AG04449 (cell line): ENCODE measurements around the gene BTRC.

ENCODE experiments used
- CTCF ChIA-PET: fragments of 350-600 bp; formaldehyde crosslinking; extraction: SDS; loops from one replicate; lab custom pipeline; 2021; ENCODE audit warnings: antibody characterized with exemption; lab: Yijun Ruan, JAX
- POLR2A ChIA-PET: fragments of 400-600, 350-600 bp; formaldehyde crosslinking; extraction: SDS; loops from one replicate; lab custom pipeline; 2020; ENCODE audit warnings: antibody characterized with exemption, inconsistent platforms; lab: Yijun Ruan, JAX
- DNase-seq: peaks from one replicate; pipeline ENCODE4 v3.0.0-alpha.2; 2010; ENCODE audit warnings: low read depth, low spot score
- H3K4me3 ChIP-seq: 2 replicates; pipeline ENCODE4 v1.5.1; 2011; ENCODE audit warnings: low read depth, mild to moderate bottlenecking, control low read depth, low read length
- TF ChIP-seq, protein P1 (sequence below): IDR thresholded peaks from one replicate; pipeline ENCODE4 v1.5.1; 2011; ENCODE audit warnings: mild to moderate bottlenecking, moderate library complexity, low read length, control low read depth, inconsistent platforms; ENCODE audit not compliant: insufficient read depth; ENCODE audit errors: missing control alignments

The BTRC gene

DNA sequence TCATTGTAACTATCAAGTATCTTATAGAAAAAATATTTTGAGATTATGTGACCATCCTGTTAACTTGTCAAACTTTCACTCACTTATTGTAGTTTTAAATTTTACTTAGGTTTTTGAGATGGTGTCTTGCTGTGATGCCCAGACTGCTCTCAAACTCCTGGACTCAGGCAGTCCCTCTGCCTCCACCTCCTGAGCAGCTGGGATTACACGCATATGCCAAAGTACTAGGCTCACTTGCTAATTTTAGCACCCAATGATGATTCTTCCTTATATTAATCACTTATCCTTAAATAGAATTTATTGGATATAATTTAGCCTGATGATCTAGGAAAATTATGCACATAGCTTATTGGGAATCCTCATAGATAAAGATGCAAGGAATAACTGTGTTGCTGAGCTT, 104.9 kb downstream of the BTRC start:
- no peak for DNase-seq
- CTCF ChIA-PET = interaction anchor here (1.3 to 2.3 kb wide), 4 partner anchors 9 to 244 kb away, joined by 5 to 12 read pairs (median 10); no protein-coding TSS in a partner anchor
- POLR2A ChIA-PET = no interaction called here
- TF ChIP-seq, protein P1, sequence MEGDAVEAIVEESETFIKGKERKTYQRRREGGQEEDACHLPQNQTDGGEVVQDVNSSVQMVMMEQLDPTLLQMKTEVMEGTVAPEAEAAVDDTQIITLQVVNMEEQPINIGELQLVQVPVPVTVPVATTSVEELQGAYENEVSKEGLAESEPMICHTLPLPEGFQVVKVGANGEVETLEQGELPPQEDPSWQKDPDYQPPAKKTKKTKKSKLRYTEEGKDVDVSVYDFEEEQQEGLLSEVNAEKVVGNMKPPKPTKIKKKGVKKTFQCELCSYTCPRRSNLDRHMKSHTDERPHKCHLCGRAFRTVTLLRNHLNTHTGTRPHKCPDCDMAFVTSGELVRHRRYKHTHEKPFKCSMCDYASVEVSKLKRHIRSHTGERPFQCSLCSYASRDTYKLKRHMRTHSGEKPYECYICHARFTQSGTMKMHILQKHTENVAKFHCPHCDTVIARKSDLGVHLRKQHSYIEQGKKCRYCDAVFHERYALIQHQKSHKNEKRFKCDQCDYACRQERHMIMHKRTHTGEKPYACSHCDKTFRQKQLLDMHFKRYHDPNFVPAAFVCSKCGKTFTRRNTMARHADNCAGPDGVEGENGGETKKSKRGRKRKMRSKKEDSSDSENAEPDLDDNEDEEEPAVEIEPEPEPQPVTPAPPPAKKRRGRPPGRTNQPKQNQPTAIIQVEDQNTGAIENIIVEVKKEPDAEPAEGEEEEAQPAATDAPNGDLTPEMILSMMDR = no peak
- H3K4me3 ChIP-seq = no peak overlapping the region

DNA sequence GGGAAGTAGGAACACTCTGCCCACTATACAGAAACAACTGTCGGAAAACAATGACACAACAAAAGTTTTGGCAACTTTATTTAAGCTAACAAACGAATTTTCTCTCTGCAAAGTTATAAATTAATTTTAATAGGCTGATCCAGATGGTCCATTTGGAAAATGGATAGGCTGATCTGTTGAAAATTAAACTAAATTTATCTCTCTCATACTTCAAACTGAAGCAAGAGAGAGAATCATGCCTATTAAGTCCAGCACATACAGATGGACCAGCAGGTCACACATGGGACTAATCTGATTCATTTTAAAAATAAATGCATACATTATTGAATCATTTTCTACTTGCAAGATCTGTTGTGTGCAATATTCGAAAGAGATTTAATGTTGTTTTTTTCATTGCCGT, 110.1 kb downstream of the BTRC start:
- ChIA-PET POLR2A (no interaction called here), CTCF (interaction anchor here (1.2 to 7.1 kb wide), 5 partner anchors 10 to 252 kb away, joined by 3 to 118 read pairs (median 94); no protein-coding TSS in a partner anchor)
- no peak for DNase-seq
- H3K4me3 ChIP-seq = no peak overlapping the region
- TF ChIP-seq, protein P1 = no peak

DNA sequence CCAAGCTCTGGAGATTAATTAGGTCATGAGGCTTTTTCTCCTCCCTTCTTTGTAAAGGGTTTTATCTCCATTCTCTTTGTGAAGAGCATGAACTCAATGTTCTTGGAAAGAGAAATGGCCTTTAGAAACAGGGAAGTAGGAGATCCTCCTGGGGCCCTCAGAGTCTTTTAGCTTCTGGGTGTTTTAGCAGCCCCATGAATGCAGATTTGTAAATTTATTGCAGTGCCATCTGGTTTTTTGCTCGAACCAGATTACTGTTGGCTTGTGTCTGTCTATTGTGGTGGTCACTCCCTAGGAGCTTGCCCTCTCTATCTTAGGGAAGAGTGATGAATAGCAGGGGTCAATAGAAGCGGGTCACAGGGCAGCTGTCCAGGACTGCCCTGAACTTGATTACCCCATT, 110.6 kb downstream of the BTRC start:
- no peak overlapping the region for H3K4me3 ChIP-seq
- POLR2A ChIA-PET = no interaction called here
- DNase-seq = no peak
- TF ChIP-seq, protein P1 = no peak
- CTCF ChIA-PET = interaction anchor here (1.2 to 7.1 kb wide), 5 partner anchors 9 to 252 kb away, joined by 3 to 118 read pairs (median 94); no protein-coding TSS in a partner anchor

DNA sequence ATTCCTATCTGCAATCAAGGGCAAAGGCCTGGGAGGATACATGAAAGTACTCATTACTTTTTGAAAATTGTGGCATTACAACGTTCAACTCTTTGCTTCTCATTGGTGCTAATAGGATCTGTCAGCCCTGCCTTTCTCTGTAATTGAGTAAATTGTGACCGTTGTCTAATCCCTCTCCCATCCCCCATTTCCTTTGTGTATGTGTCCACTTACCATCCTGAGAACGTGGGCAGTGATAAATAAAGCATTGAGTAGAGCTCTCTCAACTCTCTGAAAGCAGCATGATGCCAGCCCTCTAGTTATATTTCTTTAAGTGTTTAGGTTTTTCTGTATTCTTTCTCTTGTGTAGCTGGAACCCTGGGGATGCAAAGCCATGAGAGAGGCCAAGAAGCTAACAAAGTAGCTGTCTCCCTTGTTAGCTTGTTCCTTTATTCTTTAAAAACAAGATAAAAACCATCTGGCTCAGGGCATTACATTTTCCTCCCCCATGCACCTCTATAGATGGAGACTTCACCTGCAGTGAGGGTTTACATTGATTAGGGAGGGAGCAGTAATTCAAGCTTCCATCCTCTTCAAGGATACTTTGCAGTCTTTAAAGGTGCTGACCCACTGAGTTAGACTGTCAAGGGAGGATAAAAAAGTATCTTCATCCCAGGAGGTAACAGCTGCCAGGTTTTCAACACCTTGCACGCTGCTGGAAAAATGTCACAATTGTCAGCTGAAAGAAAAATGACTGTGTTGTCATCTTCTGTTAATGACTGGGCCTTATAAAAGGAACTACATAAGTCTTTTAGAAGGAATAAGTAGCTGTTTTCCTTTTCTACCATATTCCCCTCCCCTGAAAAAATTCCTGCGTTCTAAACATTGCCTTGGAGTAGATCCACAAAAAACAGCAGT, 112.3 kb downstream of the BTRC start:
- TF ChIP-seq, protein P1 = no peak
- ChIA-PET POLR2A (interaction anchor here (1.0 kb wide), 1 partner anchor 22 kb away, joined by 3 read pairs; no protein-coding TSS in a partner anchor), CTCF (interaction anchor here (0.7 to 7.1 kb wide), 43 partner anchors 7 to 311 kb away, joined by 3 to 118 read pairs (median 5); partner anchors contain the start of gene BTRC)
- DNase-seq = no peak
- no peak overlapping the region for H3K4me3 ChIP-seq

DNA sequence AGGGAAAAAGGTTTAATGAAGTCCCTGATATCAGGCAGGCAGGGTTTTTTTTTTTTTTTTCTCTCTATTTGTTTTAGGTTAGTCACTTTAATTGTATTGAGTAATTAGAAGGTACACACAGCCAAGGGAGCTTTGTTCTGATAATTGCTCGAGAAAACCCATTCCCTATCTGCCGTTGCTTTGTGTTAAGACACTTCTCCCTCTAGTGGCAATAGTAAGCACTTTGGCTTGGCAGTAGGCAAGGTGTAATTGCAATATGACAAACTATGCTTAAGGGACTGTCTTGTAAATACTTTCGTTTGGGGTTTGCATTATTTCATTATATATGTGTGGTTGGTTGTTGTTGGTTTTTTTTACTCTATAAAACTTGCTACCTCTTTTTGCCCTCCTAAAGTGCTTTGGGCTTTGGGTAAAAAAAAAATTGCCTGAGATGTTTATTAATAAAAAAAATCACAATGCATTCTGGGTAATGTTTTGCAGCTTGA, 113.4 kb downstream of the BTRC start:
- no peak overlapping the region for H3K4me3 ChIP-seq
- DNase-seq = peak; percentile 33
- TF ChIP-seq, protein P1 = peak; percentile 85
- CTCF ChIA-PET = interaction anchor here (0.6 to 7.1 kb wide), 55 partner anchors 8 to 413 kb away, joined by 3 to 118 read pairs (median 4); partner anchors contain the start of gene BTRC
- POLR2A ChIA-PET = interaction anchor here (1.0 kb wide), 1 partner anchor 23 kb away, joined by 3 read pairs; no protein-coding TSS in a partner anchor

DNA sequence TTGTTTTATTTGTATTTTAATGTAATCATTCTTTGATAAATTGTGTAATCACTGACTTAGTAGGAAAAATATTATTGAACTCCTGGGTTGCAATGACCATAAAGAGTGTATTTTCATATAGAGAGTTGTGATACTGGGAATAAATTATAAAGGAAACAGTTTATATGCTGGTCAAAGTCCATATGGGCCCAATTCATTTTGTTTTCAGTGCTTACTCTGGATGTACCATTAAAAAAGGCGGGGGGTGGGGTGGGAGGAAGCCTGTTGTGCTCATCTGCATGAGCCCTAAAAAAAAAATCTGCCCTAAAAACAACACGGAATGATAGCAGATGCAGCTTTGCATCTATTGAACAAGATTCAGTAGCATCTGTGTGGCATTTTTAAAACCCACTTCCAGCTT, 114.2 kb downstream of the BTRC start:
- ChIA-PET POLR2A (no interaction called here), CTCF (interaction anchor here (0.6 to 7.1 kb wide), 15 partner anchors 9 to 261 kb away, joined by 3 to 118 read pairs (median 9); no protein-coding TSS in a partner anchor)
- DNase-seq = no peak
- H3K4me3 ChIP-seq = no peak overlapping the region
- TF ChIP-seq, protein P1 = no peak
